IMR-90 (cell line): ENCODE data around the gene MLANA. TPM values are rescaled to one million over a fixed set of nuclear protein-coding genes. Genes with fewer than 3 reads are reported as not detected.

Experiments used
- ATAC-seq: fragments of 200-7000 bp; cut with Tn5 transposase; 2 replicates; pipeline ENCODE4 v1.9.1; 2020; ENCODE audit warnings: low read depth, mild to moderate bottlenecking, moderate library complexity
- BruUV-seq: library from RNA; stranded (reverse); fragments of 400-500 nt; replicated peaks from 2 replicates; lab custom pipeline; 2021; lab: Mats Ljungman, UMichigan
- CTCF ChIA-PET: fragments of 300-600 bp; formaldehyde crosslinking; extraction: SDS; loops from one replicate; lab custom pipeline; 2021; ENCODE audit warnings: antibody characterized with exemption; lab: Yijun Ruan, JAX
- POLR2A ChIA-PET: fragments of 300-600 bp; sonication (Branson Sonifier 250); formaldehyde crosslinking; loops from one replicate; lab custom pipeline; 2022; ENCODE audit warnings: antibody characterized with exemption; ENCODE audit not compliant: unreplicated experiment; lab: Charles Lee
- DNase-seq: peaks from one replicate; pipeline ENCODE4 v3.0.0; 2013
- H2AFZ ChIP-seq: replicated peaks from 2 replicates; pipeline ENCODE3; 2013; ENCODE audit warnings: low read length, mild to moderate bottlenecking; ENCODE audit not compliant: poor library complexity
- H2AK5ac ChIP-seq: 2 replicates; pipeline ENCODE4 v1.6.1; 2013; ENCODE audit warnings: low read depth, low read length, inconsistent platforms
- H2AK9ac ChIP-seq: replicated peaks from 2 replicates; pipeline ENCODE3; 2013; ENCODE audit warnings: mild to moderate bottlenecking, low read depth, low read length, moderate library complexity; ENCODE audit not compliant: poor library complexity
- H2BK120ac ChIP-seq: 2 replicates; pipeline ENCODE4 v1.6.1; 2013; ENCODE audit warnings: low read depth, low read length, inconsistent platforms
- H2BK15ac ChIP-seq: 3 replicates; pipeline ENCODE4 v1.6.1; 2013; ENCODE audit warnings: low read depth, low read length, inconsistent platforms
- H2BK20ac ChIP-seq: 2 replicates; pipeline ENCODE4 v1.6.1; 2013; ENCODE audit warnings: low read depth, mild to moderate bottlenecking, inconsistent platforms, low read length, moderate library complexity
- H2BK5ac ChIP-seq: 2 replicates; pipeline ENCODE4 v1.6.1; 2013; ENCODE audit warnings: mild to moderate bottlenecking, low read depth, low read length, inconsistent platforms; ENCODE audit not compliant: poor library complexity, severe bottlenecking
- H3K14ac ChIP-seq: replicated peaks from 2 replicates; pipeline ENCODE4 v1.6.1; 2013; ENCODE audit warnings: low read depth, low read length, inconsistent platforms
- H3K18ac ChIP-seq: 2 replicates; pipeline ENCODE4 v1.6.1; 2013; ENCODE audit warnings: low read depth, low read length, control low read depth
- H3K23ac ChIP-seq: 2 replicates; pipeline ENCODE4 v1.6.1; 2013; ENCODE audit warnings: low read depth, low read length, inconsistent platforms
- H3K27ac ChIP-seq: 2 replicates; pipeline ENCODE4 v1.5.1; 2013; ENCODE audit warnings: mild to moderate bottlenecking, control low read depth, low read length; ENCODE audit not compliant: insufficient read depth
- H3K27me3 ChIP-seq: 2 replicates; pipeline ENCODE4 v1.6.1; 2013; ENCODE audit warnings: low read length; ENCODE audit not compliant: control insufficient read depth, insufficient read depth
- H3K36me3 ChIP-seq: 2 replicates; pipeline ENCODE4 v1.6.1; 2013; ENCODE audit warnings: low read length, mixed read lengths; ENCODE audit not compliant: control insufficient read depth, insufficient read depth
- H3K4ac ChIP-seq: 2 replicates; pipeline ENCODE4 v1.6.1; 2013; ENCODE audit warnings: low read depth, low read length, inconsistent platforms
- H3K4me1 ChIP-seq: 2 replicates; pipeline ENCODE4 v1.6.1; 2013; ENCODE audit warnings: low read length, mixed read lengths; ENCODE audit not compliant: control insufficient read depth, insufficient read depth
- H3K4me2 ChIP-seq: 2 replicates; pipeline ENCODE4 v1.6.1; 2013; ENCODE audit warnings: low read depth, mild to moderate bottlenecking, control low read depth, low read length, moderate library complexity
- H3K4me3 ChIP-seq: 2 replicates; pipeline ENCODE4 v1.5.1; 2013; ENCODE audit warnings: low read depth, mild to moderate bottlenecking, control low read depth, low read length, moderate library complexity; ENCODE audit not compliant: insufficient read depth
- H3K56ac ChIP-seq: 2 replicates; pipeline ENCODE4 v1.6.1; 2013; ENCODE audit warnings: low read length, inconsistent platforms; ENCODE audit not compliant: insufficient read depth; ENCODE audit errors: extremely low read depth
- H3K79me1 ChIP-seq, 2 experiments: 2 replicates each; pipeline ENCODE4 v1.6.1; 2013; ENCODE audit warnings: low read length in 2 of 2, inconsistent platforms in 1 of 2, low read depth in 1 of 2
- H3K9ac ChIP-seq: 2 replicates; pipeline ENCODE4 v1.6.1; 2013; ENCODE audit warnings: low read depth, low read length, control low read depth
- H3K9me1 ChIP-seq: 2 replicates; pipeline ENCODE4 v1.6.1; 2013; ENCODE audit warnings: low read length, inconsistent platforms; ENCODE audit not compliant: insufficient read depth
- H3K9me3 ChIP-seq: 2 replicates; pipeline ENCODE4 v1.6.1; 2013; ENCODE audit warnings: low read length; ENCODE audit not compliant: control insufficient read depth, insufficient read depth
- H4K20me1 ChIP-seq: 2 replicates; pipeline ENCODE4 v1.6.1; 2013; ENCODE audit warnings: low read length, inconsistent platforms; ENCODE audit not compliant: insufficient read depth
- H4K5ac ChIP-seq: 2 replicates; pipeline ENCODE4 v1.6.1; 2013; ENCODE audit warnings: mild to moderate bottlenecking, low read depth, low read length, control low read depth
- H4K8ac ChIP-seq, 2 experiments: 2 replicates each; pipeline ENCODE4 v1.6.1; 2013; ENCODE audit warnings: low read depth in 2 of 2, low read length in 2 of 2, control low read depth in 1 of 2, inconsistent platforms in 1 of 2
- H4K91ac ChIP-seq: 2 replicates; pipeline ENCODE4 v1.6.1; 2013; ENCODE audit warnings: low read depth, low read length, inconsistent platforms; ENCODE audit not compliant: insufficient read depth
- BHLHE40 ChIP-seq: fragments of 150-350 bp; IDR thresholded peaks from 2 replicates; pipeline ENCODE4 v1.6.1; 2016; ENCODE audit warnings: mild to moderate bottlenecking, low read depth, low read length
- CEBPB ChIP-seq: IDR thresholded peaks from 2 replicates; pipeline ENCODE4 v1.6.1; 2012; ENCODE audit warnings: low read depth, low read length, improper control_type of control experiment
- CHD1 ChIP-seq: IDR thresholded peaks from 2 replicates; pipeline ENCODE4 v1.6.1; 2012; ENCODE audit warnings: low read depth, low read length, improper control_type of control experiment
- CTCF ChIP-seq: conservative IDR thresholded peaks from 2 replicates; pipeline ENCODE4 v1.5.1; 2012; ENCODE audit warnings: mild to moderate bottlenecking, low read depth, low read length, improper control_type of control experiment
- ELK1 ChIP-seq: fragments of 150-350 bp; IDR thresholded peaks from 2 replicates; pipeline ENCODE4 v1.6.1; 2016; ENCODE audit warnings: low read depth, mild to moderate bottlenecking, low read length, moderate library complexity, borderline replicate concordance
- FOS ChIP-seq: fragments of 150-350 bp; IDR thresholded peaks from 2 replicates; pipeline ENCODE4 v1.6.1; 2016; ENCODE audit warnings: low read depth, low read length
- MAFK ChIP-seq: IDR thresholded peaks from 2 replicates; pipeline ENCODE4 v1.6.1; 2012; ENCODE audit warnings: low read depth, low read length, improper control_type of control experiment
- MAZ ChIP-seq: IDR thresholded peaks from 2 replicates; pipeline ENCODE4 v1.6.1; 2012; ENCODE audit warnings: low read depth, mild to moderate bottlenecking, low read length, improper control_type of control experiment, moderate library complexity, borderline replicate concordance
- MXI1 ChIP-seq: IDR thresholded peaks from 2 replicates; pipeline ENCODE4 v1.6.1; 2012; ENCODE audit warnings: low read depth, mild to moderate bottlenecking, low read length, moderate library complexity, borderline replicate concordance
- POLR2A ChIP-seq: IDR thresholded peaks from 2 replicates; pipeline ENCODE4 v1.6.1; 2012; ENCODE audit warnings: mild to moderate bottlenecking, low read depth, low read length
- RAD21 ChIP-seq: IDR thresholded peaks from 2 replicates; pipeline ENCODE4 v1.6.1; 2012; ENCODE audit warnings: low read length, improper control_type of control experiment
- RCOR1 ChIP-seq: IDR thresholded peaks from 2 replicates; pipeline ENCODE4 v1.6.1; 2012; ENCODE audit warnings: mild to moderate bottlenecking, low read length, improper control_type of control experiment; ENCODE audit not compliant: insufficient replicate concordance
- RFX5 ChIP-seq: IDR thresholded peaks from 2 replicates; pipeline ENCODE4 v1.8.0; 2012; ENCODE audit warnings: low read depth, mild to moderate bottlenecking, low read length, moderate library complexity
- SMC3 ChIP-seq: fragments of 150-350 bp; IDR thresholded peaks from 2 replicates; pipeline ENCODE4 v1.6.1; 2016; ENCODE audit warnings: low read depth, mild to moderate bottlenecking, antibody characterized with exemption, low read length, moderate library complexity
- WGBS, 2 experiments: methylation state at CpG; one replicate each; pipeline versions ENCODE4 v1.1.5 to v1.1.7; 2013; ENCODE audit warnings: missing lambda C conversion rate in 2 of 2; ENCODE audit not compliant: insufficient read length in 1 of 2; ENCODE audit errors: extremely low coverage in 2 of 2; 5-methylcytosine and 5-hydroxymethylcytosine counted together
- dilution Hi-C: fragments of 300-500 bp; cut with HindIII; formaldehyde crosslinking; loops from one replicate; pipeline ENCODE4 v1.14.3; 2018; ENCODE audit warnings: low sequenced_read_pairs; ENCODE audit not compliant: unreplicated experiment
- in situ Hi-C: fragments of 300-500 bp; cut with MboI; formaldehyde crosslinking; loops from 3 replicates; pipeline ENCODE4 v1.14.3; 2019; ENCODE audit warnings: low sequenced_read_pairs, inconsistent platforms, mixed read lengths
- intact Hi-C: fragments of 100-400 bp; cut with micrococcal nuclease; formaldehyde crosslinking; loops from 2 replicates; pipeline ENCODE4 v1.10.0; 2022
- polyA plus RNA-seq, 3 experiments: library from polyadenylated mRNA; depleted of rRNA; stranded (reverse); fragments of >200 nt; gene quantifications; 2 replicates each; pipeline ENCODE4 v1.2.3, GENCODE V29; 2012; ENCODE audit warnings: low replicate concordance in 1 of 3
- total RNA-seq: library from RNA; depleted of rRNA; stranded (reverse); fragments of >200 nt; gene quantifications from 2 replicates; pipeline ENCODE4 v1.2.3, GENCODE V29; 2012
- TF ChIP-seq, protein P1 (sequence below): fragments of 150-350 bp; IDR thresholded peaks from 2 replicates; pipeline ENCODE4 v1.6.1; 2017; ENCODE audit warnings: mild to moderate bottlenecking, antibody characterized with exemption, low read length, low read depth

Gene MLANA
- total and polyA plus RNA-seq, 2 of the 4 experiments (the other 2 are of a cell fraction), result not detected

DNA sequence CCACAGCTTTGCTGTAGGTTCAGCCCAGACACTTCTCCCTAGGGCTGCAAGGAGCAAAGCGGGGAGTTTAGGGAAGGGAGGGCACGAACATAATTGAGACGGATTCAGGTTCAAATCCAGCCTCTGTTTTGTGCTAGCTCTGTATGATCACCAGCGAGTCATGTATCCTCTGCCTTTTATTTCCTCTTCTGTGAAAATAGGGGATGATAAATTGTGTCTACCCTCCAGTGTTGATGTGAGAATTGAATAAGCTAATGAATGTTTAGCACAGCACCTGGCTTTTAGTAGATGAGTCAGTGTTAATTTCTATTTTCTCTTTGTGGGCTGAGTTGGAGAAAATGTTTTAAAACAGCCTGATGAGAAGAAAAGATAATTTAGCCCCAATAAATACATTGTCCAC lies 6.2 kb downstream of the MLANA start:
- POLR2A ChIA-PET, result no interaction called here
- no TSS peak for BruUV-seq
- Histone ChIP-seq H4K91ac (no peak overlapping the region), H3K9ac (no peak overlapping the region), H3K27ac (no peak overlapping the region), H3K4me3 (no peak overlapping the region), H4K20me1 (no peaks in the 10 kb centered on the region), H2BK120ac (no peak overlapping the region), H4K8ac (no peak overlapping the region), H2AFZ (no peak overlapping the region), H2AK9ac (no peak overlapping the region), H3K9me1 (peaks cover 6% of the 10 kb centered on the region; the same call in 1 of the 2 replicates), H2AK5ac (no peak overlapping the region), H2BK15ac (no peak overlapping the region), H3K56ac (no peak overlapping the region), H3K4ac (no peak overlapping the region), H3K79me1 (no peaks in the 10 kb centered on the region), H3K4me1 (no peaks in the 10 kb centered on the region), H3K23ac (no peak overlapping the region), H3K14ac (no peak overlapping the region), H2BK5ac (no peak overlapping the region), H3K4me2 (no peak overlapping the region), H3K27me3 (no peaks in the 10 kb centered on the region), H3K36me3 (no peaks in the 10 kb centered on the region), H2BK20ac (no peak overlapping the region), H4K5ac (no peak overlapping the region), H3K9me3 (no peaks in the 10 kb centered on the region), H3K18ac (no peak overlapping the region)
- CTCF ChIA-PET, result interaction anchor here (1.4 kb wide), 1 partner anchor 9 kb away, joined by 5 read pairs; no protein-coding TSS in a partner anchor
- no peak for TF ChIP-seq RCOR1
- no peak for TF ChIP-seq CTCF
- no peak for TF ChIP-seq POLR2A
- TF ChIP-seq ELK1, result no peak
- TF ChIP-seq BHLHE40, result no peak
- TF ChIP-seq SMC3, result no peak
- TF ChIP-seq RAD21, result no peak
- no peak for TF ChIP-seq CHD1
- no peak for TF ChIP-seq MXI1
- no peak for TF ChIP-seq MAZ
- no peak for TF ChIP-seq FOS
- TF ChIP-seq CEBPB, result no peak
- TF ChIP-seq, protein P1, sequence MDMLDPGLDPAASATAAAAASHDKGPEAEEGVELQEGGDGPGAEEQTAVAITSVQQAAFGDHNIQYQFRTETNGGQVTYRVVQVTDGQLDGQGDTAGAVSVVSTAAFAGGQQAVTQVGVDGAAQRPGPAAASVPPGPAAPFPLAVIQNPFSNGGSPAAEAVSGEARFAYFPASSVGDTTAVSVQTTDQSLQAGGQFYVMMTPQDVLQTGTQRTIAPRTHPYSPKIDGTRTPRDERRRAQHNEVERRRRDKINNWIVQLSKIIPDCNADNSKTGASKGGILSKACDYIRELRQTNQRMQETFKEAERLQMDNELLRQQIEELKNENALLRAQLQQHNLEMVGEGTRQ, result no peak
- no peak for TF ChIP-seq RFX5
- no peak for TF ChIP-seq MAFK
- WGBS, 2 experiments, result 80% methylated on average over 1 of the region's 4 CpGs; no CpG with 5 or more reads in 1 of the 2 experiments
- in situ Hi-C loops (no loop called here), dilution Hi-C loops (no loop called here), intact Hi-C loops (no loop called here)
- no peak for DNase-seq
- no peak for ATAC-seq
